HG03432 (cell line): Measurements from ENCODE around the gene ENO1.

Experiments used
- ATAC-seq: cut with Tn5 transposase; IDR thresholded peaks from one replicate; pipeline ENCODE4 v1.9.1; 2021; ENCODE audit warnings: mild to moderate bottlenecking, moderate library complexity; ENCODE audit not compliant: unreplicated experiment

The ENO1 gene

GRCh38 chr1:8871965-8872399 lies 6.5 kb downstream of the ENO1 start:
- no peak for ATAC-seq

- ATAC-seq: no peak
Measured at GRCh38 chr1:8871539-8871935, 6.9 kb downstream of the ENO1 start.

- ATAC-seq: no peak
Measured at GRCh38 chr1:8870616-8871538, 7.6 kb downstream of the ENO1 start.

- ATAC-seq: no peak
Measured at GRCh38 chr1:8870103-8870502, 8.4 kb downstream of the ENO1 start.

GRCh38 chr1:8867878-8868567 lies 10.5 kb downstream of the ENO1 start:
- ATAC-seq: no peak

GRCh38 chr1:8866792-8867415 lies 11.6 kb downstream of the ENO1 start:
- no peak for ATAC-seq

GRCh38 chr1:8866173-8866791 lies 12.2 kb downstream of the ENO1 start:
- ATAC-seq: no peak

- no peak for ATAC-seq
Measured at GRCh38 chr1:8864713-8865344, 13.7 kb downstream of the ENO1 start.

GRCh38 chr1:8863794-8864233 lies 14.7 kb downstream of the ENO1 start:
- no peak for ATAC-seq

- no peak for ATAC-seq
Measured at GRCh38 chr1:8863138-8863537, 15.3 kb downstream of the ENO1 start.

- no peak for ATAC-seq
Measured at GRCh38 chr1:8862528-8862927, 16.0 kb downstream of the ENO1 start.

GRCh38 chr1:8860738-8861516 lies 17.6 kb downstream of the ENO1 start:
- no peak for ATAC-seq

- ATAC-seq: no peak
Measured at GRCh38 chr1:8858888-8859706, 19.4 kb downstream of the ENO1 start.

GRCh38 chr1:8858112-8858668 lies 20.3 kb downstream of the ENO1 start:
- ATAC-seq: no peak

GRCh38 chr1:8856689-8857412 lies 21.6 kb downstream of the ENO1 start:
- no peak for ATAC-seq

GRCh38 chr1:8854240-8854639 lies 24.2 kb downstream of the ENO1 start:
- no peak for ATAC-seq

GRCh38 chr1:8851060-8851459 lies 27.4 kb downstream of the ENO1 start:
- ATAC-seq: no peak
